Activated CD4-positive, alpha-beta T cell treated with anti-CD3 and anti-CD28 coated beads for 36 hours (primary cell): ENCODE measurements around the gene CDR2. TPM values are rescaled to one million over a fixed set of nuclear protein-coding genes. Genes with fewer than 3 reads are reported as not detected.
"Not testable (repeated sequence)": the region's sequence is repeated elsewhere in the genome, so short reads cannot be mapped to it uniquely, and the experiment has no call there.

Experiments
- ATAC-seq: fragments of 200-7000 bp; cut with Tn5 transposase; one replicate; pipeline ENCODE4 v1.10.0; 2021; ENCODE audit warnings: mild to moderate bottlenecking, moderate library complexity
- CTCF ChIA-PET: fragments of 350-600 bp; sonication (Branson Sonifier 250); formaldehyde crosslinking; loops from one replicate; lab custom pipeline; 2021; ENCODE audit warnings: antibody characterized with exemption; lab: Charles Lee
- POLR2A ChIA-PET: fragments of 350-600 bp; sonication (Branson Sonifier 250); formaldehyde crosslinking; loops from one replicate; lab custom pipeline; 2021; ENCODE audit warnings: antibody characterized with exemption, inconsistent platforms; lab: Charles Lee
- DNase-seq: peaks from one replicate; pipeline ENCODE4 v3.0.0-alpha.2; 2020
- H3K27ac Mint-ChIP-seq: one replicate; pipeline ENCODE4 v1.8.0; 2021; ENCODE audit warnings: mixed read lengths
- H3K27me3 Mint-ChIP-seq: one replicate; pipeline ENCODE4 v1.8.0; 2021; ENCODE audit warnings: mixed read lengths
- H3K36me3 Mint-ChIP-seq: one replicate; pipeline ENCODE4 v1.8.0; 2021; ENCODE audit warnings: low read depth, mixed read lengths
- H3K4me1 Mint-ChIP-seq: one replicate; pipeline ENCODE4 v1.8.0; 2021; ENCODE audit warnings: mixed read lengths
- H3K4me3 Mint-ChIP-seq: one replicate; pipeline ENCODE4 v1.8.0; 2021; ENCODE audit warnings: mild to moderate bottlenecking, moderate library complexity, mixed read lengths
- H3K9me3 Mint-ChIP-seq: one replicate; pipeline ENCODE4 v1.8.0; 2021; ENCODE audit warnings: low read depth, mixed read lengths
- intact Hi-C, 2 experiments: fragments of 100-400 bp; cut with DNase I in 1 of 2; cut with micrococcal nuclease in 1 of 2; formaldehyde crosslinking; loops; one replicate each; pipeline versions ENCODE4 v1.14.2 to v1.15.1; 2022 to 2024; cut with DNase I, micrococcal nuclease
- total RNA-seq, 2 experiments: library from RNA; stranded (reverse); gene quantifications; one replicate each; pipeline ENCODE4 v1.2.3, GENCODE V29; 2021

Gene CDR2
- total RNA-seq, 2 experiments from 2014 or later, result 29.5 to 33.7 TPM

- intact Hi-C loops, result loop anchor here (1.0 to 2.0 kb wide), 3 partner anchors 17 to 22 kb away; partner anchors contain the start of gene CDR2 (in 2 of the 2)
- peak overlapping the region; percentile 90 for H3K27ac Mint-ChIP-seq
- ChIA-PET POLR2A (interaction anchor here (0.8 to 2.5 kb wide), 2 partner anchors 17 to 20 kb away, joined by 3 to 10 read pairs; no protein-coding TSS in a partner anchor), CTCF (interaction anchor here (0.8 to 2.0 kb wide), 3 partner anchors 13 to 728 kb away, joined by 3 to 9 read pairs (median 7); no protein-coding TSS in a partner anchor)
- peaks cover 47% of the 10 kb centered on the region for H3K36me3 Mint-ChIP-seq
- peaks cover 57% of the 10 kb centered on the region for H3K4me1 Mint-ChIP-seq
- ATAC-seq (no peak), DNase-seq (no peak)
- no peak overlapping the region for H3K4me3 Mint-ChIP-seq
- peaks cover 2% of the 10 kb centered on the region for H3K9me3 Mint-ChIP-seq
- no peaks in the 10 kb centered on the region for H3K27me3 Mint-ChIP-seq
Measured at GRCh38 chr16:22352723-22353122, 21.7 kb downstream of the CDR2 start.

DNA sequence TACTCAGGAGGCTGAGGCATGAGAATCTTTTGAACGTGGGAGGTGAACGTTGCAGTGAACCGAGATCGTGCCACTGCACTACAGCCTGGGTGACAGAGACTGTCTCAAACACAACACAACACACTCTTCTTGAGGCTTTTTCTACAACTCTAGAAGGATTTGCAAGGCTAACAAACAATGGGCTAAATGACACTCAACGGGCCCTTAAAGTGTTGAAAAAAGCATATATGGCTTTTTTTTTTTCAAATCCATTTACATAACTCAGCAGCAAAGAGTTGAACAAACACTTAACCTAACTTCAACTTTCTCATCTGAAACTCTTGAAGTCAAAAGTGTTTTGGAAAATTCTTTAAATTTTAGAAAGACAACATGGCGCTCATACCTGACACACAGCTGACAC, 22.3 kb downstream of the CDR2 start:
- POLR2A ChIA-PET, result interaction anchor here (0.8 kb wide), 1 partner anchor 21 kb away, joined by 3 read pairs; no protein-coding TSS in a partner anchor
- CTCF ChIA-PET, result no interaction called here
- Mint-ChIP-seq H3K27me3 (no peaks in the 10 kb centered on the region), H3K9me3 (peaks cover 2% of the 10 kb centered on the region), H3K4me1 (peaks cover 51% of the 10 kb centered on the region), H3K27ac (peak overlapping the region; percentile 60), H3K36me3 (peaks cover 50% of the 10 kb centered on the region), H3K4me3 (no peak overlapping the region)
- DNase-seq, result no peak
- intact Hi-C loops, result loop anchor here in 1 of 2 experiments (2.0 kb wide), 1 partner anchor 23 kb away; the partner anchor contains the start of gene CDR2
- no peak for ATAC-seq

GRCh38 chr16:22351017-22351416, 23.4 kb downstream of the CDR2 start:
- ATAC-seq, H3K27ac Mint-ChIP-seq, H3K9me3 Mint-ChIP-seq, DNase-seq, POLR2A ChIA-PET, H3K27me3 Mint-ChIP-seq, intact Hi-C loops, H3K4me3 Mint-ChIP-seq: not testable (repeated sequence)
- CTCF ChIA-PET, result interaction anchor here (0.8 to 1.3 kb wide), 2 partner anchors 22 to 78 kb away, joined by 3 read pairs; no protein-coding TSS in a partner anchor
- H3K4me1 Mint-ChIP-seq, result peaks cover 52% of the 10 kb centered on the region
- peaks cover 57% of the 10 kb centered on the region for H3K36me3 Mint-ChIP-seq

- H3K27me3 Mint-ChIP-seq, result no peaks in the 10 kb centered on the region
- POLR2A ChIA-PET, result no interaction called here
- H3K4me1 Mint-ChIP-seq, result peaks cover 30% of the 10 kb centered on the region
- DNase-seq, result no peak
- CTCF ChIA-PET, result interaction anchor here (1.1 kb wide), 1 partner anchor 10 kb away, joined by 5 read pairs; no protein-coding TSS in a partner anchor
- no peaks in the 10 kb centered on the region for H3K9me3 Mint-ChIP-seq
- intact Hi-C loops, result no loop called here
- H3K4me3 Mint-ChIP-seq, result no peak overlapping the region
- ATAC-seq, result no peak
- H3K27ac Mint-ChIP-seq, result no peak overlapping the region
- peaks cover 62% of the 10 kb centered on the region for H3K36me3 Mint-ChIP-seq
Measured at GRCh38 chr16:22348291-22348690, 26.1 kb downstream of the CDR2 start.

- H3K4me3 Mint-ChIP-seq, result no peak overlapping the region
- no peaks in the 10 kb centered on the region for H3K27me3 Mint-ChIP-seq
- H3K27ac Mint-ChIP-seq, result peak overlapping the region; percentile 52
- ATAC-seq (no peak), DNase-seq (no peak)
- H3K4me1 Mint-ChIP-seq, result peaks cover 28% of the 10 kb centered on the region
- intact Hi-C loops, result no loop called here
- POLR2A ChIA-PET, result interaction anchor here (0.7 kb wide), 1 partner anchor 155 kb away, joined by 11 read pairs; no protein-coding TSS in a partner anchor
- H3K9me3 Mint-ChIP-seq, result no peaks in the 10 kb centered on the region
- CTCF ChIA-PET, result interaction anchor here (1.1 kb wide), 1 partner anchor 11 kb away, joined by 5 read pairs; no protein-coding TSS in a partner anchor
- peaks cover 63% of the 10 kb centered on the region for H3K36me3 Mint-ChIP-seq
Measured at GRCh38 chr16:22347100-22347820, 27.2 kb downstream of the CDR2 start.

GRCh38 chr16:22346483-22346882, 27.9 kb downstream of the CDR2 start:
- Mint-ChIP-seq H3K4me3 (no peak overlapping the region), H3K27ac (peak overlapping the region; percentile 51), H3K4me1 (peaks cover 28% of the 10 kb centered on the region), H3K36me3 (peaks cover 58% of the 10 kb centered on the region), H3K9me3 (no peaks in the 10 kb centered on the region), H3K27me3 (no peaks in the 10 kb centered on the region)
- CTCF ChIA-PET, result interaction anchor here (1.7 kb wide), 1 partner anchor 12 kb away, joined by 6 read pairs; no protein-coding TSS in a partner anchor
- intact Hi-C loops, result no loop called here
- POLR2A ChIA-PET, result interaction anchor here (0.7 kb wide), 1 partner anchor 27 kb away, joined by 4 read pairs; no protein-coding TSS in a partner anchor
- ATAC-seq, result no peak
- no peak for DNase-seq

DNA sequence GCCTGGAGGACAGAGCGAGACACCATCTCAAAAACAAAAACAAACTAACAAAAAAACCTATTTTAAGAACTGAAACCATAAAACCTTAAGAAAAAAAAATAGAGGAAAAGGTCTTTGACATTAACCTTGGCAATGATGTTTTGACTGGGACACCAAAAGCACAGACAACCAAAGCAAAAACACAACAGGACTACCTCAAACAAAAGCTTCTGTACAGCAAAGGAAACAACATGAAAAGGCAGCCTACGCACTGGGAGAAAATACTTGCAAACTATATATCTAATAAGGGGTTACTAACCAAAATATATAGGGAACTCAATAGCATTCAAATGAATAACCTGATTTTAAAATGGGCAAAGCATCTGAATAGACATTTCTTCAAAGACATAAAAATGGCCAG, 32.3 kb downstream of the CDR2 start:
- peaks cover 13% of the 10 kb centered on the region for H3K9me3 Mint-ChIP-seq
- POLR2A ChIA-PET, result no interaction called here
- DNase-seq (no peak), ATAC-seq (no peak)
- H3K27ac Mint-ChIP-seq, result peak overlapping the region; percentile 27
- H3K4me1 Mint-ChIP-seq, result peaks cover 36% of the 10 kb centered on the region
- intact Hi-C loops, result no loop called here
- CTCF ChIA-PET, result interaction anchor here (0.6 to 1.4 kb wide), 2 partner anchors 21 to 147 kb away, joined by 3 read pairs; no protein-coding TSS in a partner anchor
- H3K27me3 Mint-ChIP-seq, result no peaks in the 10 kb centered on the region
- H3K36me3 Mint-ChIP-seq, result peaks cover 58% of the 10 kb centered on the region
- H3K4me3 Mint-ChIP-seq, result no peak overlapping the region

DNA sequence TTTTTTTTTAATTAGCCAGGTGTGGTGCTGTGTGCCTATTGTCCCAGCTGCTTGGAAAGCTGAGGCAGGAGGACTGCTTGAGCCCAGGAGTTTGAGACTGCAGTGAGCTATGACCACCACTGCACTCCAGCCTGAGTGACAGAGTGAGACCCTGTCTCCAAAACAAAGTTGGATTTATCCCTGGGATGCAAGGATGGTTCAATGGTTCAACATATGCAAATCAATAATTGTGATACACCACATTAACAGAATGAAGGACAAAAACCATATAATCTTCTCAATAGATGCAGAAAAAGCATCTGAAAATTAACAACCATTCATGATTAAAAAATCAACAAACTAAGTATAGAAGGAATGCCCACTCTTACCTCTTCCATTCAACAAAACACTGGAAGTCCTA, 33.5 kb downstream of the CDR2 start:
- Mint-ChIP-seq H3K36me3 (peaks cover 62% of the 10 kb centered on the region), H3K27ac (no peak overlapping the region), H3K27me3 (no peaks in the 10 kb centered on the region), H3K4me1 (peaks cover 33% of the 10 kb centered on the region), H3K9me3 (peaks cover 24% of the 10 kb centered on the region), H3K4me3 (no peak overlapping the region)
- ATAC-seq (no peak), DNase-seq (no peak)
- POLR2A ChIA-PET, result no interaction called here
- CTCF ChIA-PET, result interaction anchor here (2.8 kb wide), 1 partner anchor 13 kb away, joined by 9 read pairs; no protein-coding TSS in a partner anchor
- intact Hi-C loops, result no loop called here

GRCh38 chr16:22337849-22338635, 36.4 kb downstream of the CDR2 start:
- Mint-ChIP-seq H3K36me3 (peaks cover 77% of the 10 kb centered on the region), H3K9me3 (peaks cover 34% of the 10 kb centered on the region), H3K27me3 (no peaks in the 10 kb centered on the region), H3K4me1 (peaks cover 30% of the 10 kb centered on the region), H3K4me3 (no peak overlapping the region), H3K27ac (peak overlapping the region; percentile 47)
- CTCF ChIA-PET, result interaction anchor here (0.7 to 1.4 kb wide), 3 partner anchors 16 to 69 kb away, joined by 3 to 4 read pairs (median 4); no protein-coding TSS in a partner anchor
- ATAC-seq, result peak; percentile 68
- no peak for DNase-seq
- intact Hi-C loops, result loop anchor here in 1 of 2 experiments (5.0 kb wide), 1 partner anchor 34 kb away; the partner anchor contains the start of gene CDR2
- POLR2A ChIA-PET, result no interaction called here

- Mint-ChIP-seq H3K36me3 (peaks cover 81% of the 10 kb centered on the region), H3K27me3 (no peaks in the 10 kb centered on the region), H3K27ac (no peak overlapping the region), H3K4me3 (no peak overlapping the region), H3K9me3 (peaks cover 34% of the 10 kb centered on the region), H3K4me1 (peaks cover 20% of the 10 kb centered on the region)
- ATAC-seq, result no peak
- ChIA-PET POLR2A (no interaction called here), CTCF (interaction anchor here (1.2 to 1.4 kb wide), 3 partner anchors 17 to 21 kb away, joined by 3 to 5 read pairs (median 4); no protein-coding TSS in a partner anchor)
- no peak for DNase-seq
- intact Hi-C loops, result loop anchor here in 1 of 2 experiments (5.0 kb wide), 1 partner anchor 35 kb away; the partner anchor contains the start of gene CDR2
Measured at GRCh38 chr16:22337045-22337444, 37.4 kb downstream of the CDR2 start.
